ENCODE data around the gene TNS1. TPM values are rescaled to one million over a fixed set of nuclear protein-coding genes. Genes with fewer than 3 reads are reported as not detected.

Gene TNS1
- total RNA-seq, 1 donor from 2014 or later, result 828 TPM

- H3K27ac ChIP-seq (replicated peaks), result peak overlapping the region; percentile 95
- no peaks in the 10 kb centered on the region for H3K27me3 ChIP-seq (ENCODE audit: low read depth)
- peak; percentile 57 for DNase-seq
- H3K4me3 ChIP-seq, result no peak overlapping the region
- no peak for TF ChIP-seq CTCF (IDR thresholded peaks at IDR 0.05; ENCODE audit: borderline replicate concordance)
- H3K4me1 ChIP-seq, result peaks cover 100% of the 10 kb centered on the region
- intact Hi-C loops (cut with micrococcal nuclease), result no loop called here
- H3K9me3 ChIP-seq (replicated peaks), result no peaks in the 10 kb centered on the region
- peaks cover 43% of the 10 kb centered on the region for H3K36me3 ChIP-seq
Observed at GRCh38 chr2:217838409-217838831, 164.4 kb downstream of the TNS1 start.

- intact Hi-C loops (cut with micrococcal nuclease), result no loop called here
- H3K4me1 ChIP-seq, result peaks cover 100% of the 10 kb centered on the region
Observed at GRCh38 chr2:217837530-217837929, 165.3 kb downstream of the TNS1 start.

GRCh38 chr2:217836901-217837491 lies 165.8 kb downstream of the TNS1 start:
- Histone ChIP-seq H3K27ac (replicated peaks) (peak overlapping the region; percentile 95), H3K4me1 (peaks cover 100% of the 10 kb centered on the region), H3K36me3 (peaks cover 48% of the 10 kb centered on the region), H3K4me3 (no peak overlapping the region), H3K27me3 (ENCODE audit: low read depth) (no peaks in the 10 kb centered on the region), H3K9me3 (replicated peaks) (no peaks in the 10 kb centered on the region)
- peak; percentile 41 for TF ChIP-seq CTCF (IDR thresholded peaks at IDR 0.05; ENCODE audit: borderline replicate concordance)
- DNase-seq, result peak; percentile 89
- intact Hi-C loops (cut with micrococcal nuclease), result no loop called here

More at GRCh38 chr2:217837530-217837929, 165.3 kb downstream of the TNS1 start:
- DNase-seq, result no peak
- peak; percentile 3 for TF ChIP-seq CTCF (IDR thresholded peaks at IDR 0.05; ENCODE audit: borderline replicate concordance)
- peaks cover 48% of the 10 kb centered on the region for H3K36me3 ChIP-seq
- H3K27me3 ChIP-seq (ENCODE audit: low read depth), result no peaks in the 10 kb centered on the region
- H3K27ac ChIP-seq (replicated peaks), result peak overlapping the region; percentile 95
- H3K4me3 ChIP-seq, result peak overlapping the region; percentile 27
- H3K9me3 ChIP-seq (replicated peaks), result no peaks in the 10 kb centered on the region

- DNase-seq, result peak; percentile 80
- Histone ChIP-seq H3K4me3 (peak overlapping the region; percentile 4), H3K27ac (replicated peaks) (peak overlapping the region; percentile 95), H3K36me3 (peaks cover 49% of the 10 kb centered on the region), H3K9me3 (replicated peaks) (no peaks in the 10 kb centered on the region), H3K4me1 (peaks cover 100% of the 10 kb centered on the region), H3K27me3 (ENCODE audit: low read depth) (no peaks in the 10 kb centered on the region)
- TF ChIP-seq CTCF (IDR thresholded peaks at IDR 0.05; ENCODE audit: borderline replicate concordance), result no peak
- intact Hi-C loops (cut with micrococcal nuclease), result no loop called here
Observed at GRCh38 chr2:217835931-217836891, 166.6 kb downstream of the TNS1 start.

- H3K4me1 ChIP-seq, result peaks cover 100% of the 10 kb centered on the region
- no peak overlapping the region for H3K4me3 ChIP-seq
- TF ChIP-seq CTCF (IDR thresholded peaks at IDR 0.05; ENCODE audit: borderline replicate concordance), result no peak
- peaks cover 62% of the 10 kb centered on the region for H3K36me3 ChIP-seq
- intact Hi-C loops (cut with micrococcal nuclease), result no loop called here
- H3K9me3 ChIP-seq (replicated peaks), result no peaks in the 10 kb centered on the region
- H3K27ac ChIP-seq (replicated peaks), result peak overlapping the region; percentile 95
- no peaks in the 10 kb centered on the region for H3K27me3 ChIP-seq (ENCODE audit: low read depth)
- DNase-seq, result no peak
Observed at GRCh38 chr2:217834744-217835513, 167.9 kb downstream of the TNS1 start.
